Measurements from ENCODE around the gene OPN4.

The OPN4 gene

GRCh38 chr10:86673216-86673826, 19.0 kb downstream of the OPN4 start:
- Histone ChIP-seq H3K4me2 (ENCODE audit: low read depth, low read length, poor library complexity, severe bottlenecking) (no peak overlapping the region), H3K9me3 (ENCODE audit: insufficient read depth, low read depth, low read length) (no peaks in the 10 kb centered on the region), H3K4me1 (ENCODE audit: insufficient read depth, low read length, poor library complexity, severe bottlenecking) (no peaks in the 10 kb centered on the region), H3K36me3 (ENCODE audit: insufficient read depth, low read length) (no peaks in the 10 kb centered on the region), H2AFZ (ENCODE audit: low read length) (no peak overlapping the region; the same call in 1 of the 2 replicates), H3K27me3 (ENCODE audit: insufficient read depth, low read length, poor library complexity, severe bottlenecking) (no peaks in the 10 kb centered on the region), H3K79me2 (ENCODE audit: insufficient read depth, low read length) (no peaks in the 10 kb centered on the region), H3K4me3 (ENCODE audit: low read length, poor library complexity, severe bottlenecking) (no peak overlapping the region), H4K20me1 (ENCODE audit: insufficient read depth, low read length, poor library complexity, severe bottlenecking) (no peaks in the 10 kb centered on the region), H3K9ac (ENCODE audit: low read depth, low read length, poor library complexity, severe bottlenecking) (no peak overlapping the region), H3K9me2 (replicated peaks; ENCODE audit: low read depth, low read length) (no peaks in the 10 kb centered on the region), H3F3A (ENCODE audit: low read depth) (no peaks in the 10 kb centered on the region)
- TF ChIP-seq EZH2phosphoT487 (IDR thresholded peaks at IDR 0.05; ENCODE audit: borderline replicate concordance) (no peak), CTCF (conservative IDR thresholded peaks at IDR 0.05; ENCODE audit: low read length) (no peak)

- H3K4me1 ChIP-seq (ENCODE audit: insufficient read depth, low read length, poor library complexity, severe bottlenecking), result no peaks in the 10 kb centered on the region
- H3K9ac ChIP-seq (ENCODE audit: low read depth, low read length, poor library complexity, severe bottlenecking), result no peak overlapping the region
- no peaks in the 10 kb centered on the region for H3K27me3 ChIP-seq (ENCODE audit: insufficient read depth, low read length, poor library complexity, severe bottlenecking)
Observed at GRCh38 chr10:86673827-86674581, 19.7 kb downstream of the OPN4 start.

GRCh38 chr10:86674912-86675311, 20.6 kb downstream of the OPN4 start:
- Histone ChIP-seq H3K4me2 (ENCODE audit: low read depth, low read length, poor library complexity, severe bottlenecking) (no peak overlapping the region), H3F3A (ENCODE audit: low read depth) (no peaks in the 10 kb centered on the region), H3K27me3 (ENCODE audit: insufficient read depth, low read length, poor library complexity, severe bottlenecking) (no peaks in the 10 kb centered on the region), H3K4me3 (ENCODE audit: low read length, poor library complexity, severe bottlenecking) (no peak overlapping the region), H2AFZ (ENCODE audit: low read length) (no peak overlapping the region), H3K4me1 (ENCODE audit: insufficient read depth, low read length, poor library complexity, severe bottlenecking) (no peaks in the 10 kb centered on the region), H4K20me1 (ENCODE audit: insufficient read depth, low read length, poor library complexity, severe bottlenecking) (no peaks in the 10 kb centered on the region), H3K9me2 (replicated peaks; ENCODE audit: low read depth, low read length) (no peaks in the 10 kb centered on the region), H3K9me3 (ENCODE audit: insufficient read depth, low read depth, low read length) (no peaks in the 10 kb centered on the region), H3K9ac (ENCODE audit: low read depth, low read length, poor library complexity, severe bottlenecking) (no peak overlapping the region), H3K79me2 (ENCODE audit: insufficient read depth, low read length) (no peaks in the 10 kb centered on the region), H3K36me3 (ENCODE audit: insufficient read depth, low read length) (no peaks in the 10 kb centered on the region)
- TF ChIP-seq CTCF (conservative IDR thresholded peaks at IDR 0.05; ENCODE audit: low read length) (no peak), EZH2phosphoT487 (IDR thresholded peaks at IDR 0.05; ENCODE audit: borderline replicate concordance) (no peak)

More at GRCh38 chr10:86673827-86674581, 19.7 kb downstream of the OPN4 start:
- H3K36me3 ChIP-seq (ENCODE audit: insufficient read depth, low read length), result no peaks in the 10 kb centered on the region
- H3K4me2 ChIP-seq (ENCODE audit: low read depth, low read length, poor library complexity, severe bottlenecking), result no peak overlapping the region
- no peak for TF ChIP-seq CTCF (conservative IDR thresholded peaks at IDR 0.05; ENCODE audit: low read length)
- TF ChIP-seq EZH2phosphoT487 (IDR thresholded peaks at IDR 0.05; ENCODE audit: borderline replicate concordance), result no peak
- H3K4me3 ChIP-seq (ENCODE audit: low read length, poor library complexity, severe bottlenecking), result no peak overlapping the region
- no peak overlapping the region for H2AFZ ChIP-seq (ENCODE audit: low read length)
- no peaks in the 10 kb centered on the region for H3F3A ChIP-seq (ENCODE audit: low read depth)
- no peaks in the 10 kb centered on the region for H3K9me2 ChIP-seq (replicated peaks; ENCODE audit: low read depth, low read length)
- H3K9me3 ChIP-seq (ENCODE audit: insufficient read depth, low read depth, low read length), result no peaks in the 10 kb centered on the region
- H3K79me2 ChIP-seq (ENCODE audit: insufficient read depth, low read length), result no peaks in the 10 kb centered on the region
- H4K20me1 ChIP-seq (ENCODE audit: insufficient read depth, low read length, poor library complexity, severe bottlenecking), result no peaks in the 10 kb centered on the region
